ENCODE data around the gene DTX4. TPM values are rescaled to one million over a fixed set of nuclear protein-coding genes. Genes with fewer than 3 reads are reported as not detected.

Gene DTX4
- total RNA-seq, 1 experiment from 2014 or later, result 0.21 TPM

DNA sequence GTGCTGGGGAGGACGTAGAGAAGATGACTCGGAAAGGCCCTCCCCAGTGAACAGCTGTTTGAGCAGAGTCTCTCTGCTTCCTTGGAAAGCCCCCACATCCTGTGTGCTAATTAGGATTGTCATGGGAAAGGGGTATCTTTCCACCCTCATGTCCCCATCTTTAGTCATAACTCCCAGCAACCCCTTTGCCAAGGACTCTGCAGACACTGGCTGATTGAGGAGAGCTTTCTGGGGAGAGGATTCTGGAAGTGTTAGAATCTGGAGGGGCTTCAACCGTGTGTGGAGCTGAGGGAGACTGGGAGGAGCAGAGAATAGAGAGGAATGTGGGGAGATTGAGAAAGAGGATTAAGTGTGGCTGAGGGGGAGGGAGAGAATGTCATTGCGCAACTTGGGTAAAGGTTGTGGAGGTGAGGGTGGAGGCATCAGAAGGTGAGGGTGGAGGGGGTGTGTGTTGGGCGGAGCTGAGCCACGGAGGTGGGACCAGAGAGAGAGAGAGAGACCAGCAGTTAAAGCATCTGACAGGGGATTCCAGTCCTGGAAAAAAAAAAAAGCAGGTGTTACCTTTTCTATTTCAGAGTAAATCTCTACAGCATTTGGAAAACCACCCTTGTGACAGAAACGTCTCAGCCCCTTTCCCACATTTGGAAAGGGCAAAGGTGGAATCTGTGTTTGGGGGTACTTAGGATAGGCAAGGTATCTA lies 2.2 kb downstream of the DTX4 start:
- CTCF ChIA-PET, result interaction anchor here (1.1 kb wide), 1 partner anchor 17 kb away, joined by 3 read pairs; no protein-coding TSS in a partner anchor
- DNase-seq (ENCODE audit: low read depth, low spot score) (no peak), ATAC-seq (no peak)
- POLR2A ChIA-PET, result no interaction called here
- Histone ChIP-seq H3K4me3 (ENCODE audit: low read depth in 2 of 2, low read length in 2 of 2) (no peak overlapping the region), H3K27me3 (ENCODE audit: control insufficient read depth, insufficient read depth, low read length) (peaks cover 12% of the 10 kb centered on the region), H3K36me3 (ENCODE audit: control insufficient read depth, insufficient read depth, low read length) (no peaks in the 10 kb centered on the region), H3K9me3 (ENCODE audit: control insufficient read depth, insufficient read depth, low read depth, low read length) (no peaks in the 10 kb centered on the region), H3K27ac (ENCODE audit: low read length) (no peak overlapping the region), H3K4me1 (ENCODE audit: control insufficient read depth, insufficient read depth, low read length) (peaks cover 7% of the 10 kb centered on the region)
- BruUV-seq (replicated peaks), result no TSS peak
- no peak for TF ChIP-seq TCF7L2 (IDR thresholded peaks at IDR 0.05; ENCODE audit: low read depth, low read length)
- no peak for TF ChIP-seq POLR2AphosphoS5 (IDR thresholded peaks at IDR 0.05; ENCODE audit: low read depth, low read length)
- no peak for TF ChIP-seq SIN3A (IDR thresholded peaks at IDR 0.05; ENCODE audit: borderline replicate concordance, insufficient read depth, low read depth, low read length)
- TF ChIP-seq, protein P1, sequence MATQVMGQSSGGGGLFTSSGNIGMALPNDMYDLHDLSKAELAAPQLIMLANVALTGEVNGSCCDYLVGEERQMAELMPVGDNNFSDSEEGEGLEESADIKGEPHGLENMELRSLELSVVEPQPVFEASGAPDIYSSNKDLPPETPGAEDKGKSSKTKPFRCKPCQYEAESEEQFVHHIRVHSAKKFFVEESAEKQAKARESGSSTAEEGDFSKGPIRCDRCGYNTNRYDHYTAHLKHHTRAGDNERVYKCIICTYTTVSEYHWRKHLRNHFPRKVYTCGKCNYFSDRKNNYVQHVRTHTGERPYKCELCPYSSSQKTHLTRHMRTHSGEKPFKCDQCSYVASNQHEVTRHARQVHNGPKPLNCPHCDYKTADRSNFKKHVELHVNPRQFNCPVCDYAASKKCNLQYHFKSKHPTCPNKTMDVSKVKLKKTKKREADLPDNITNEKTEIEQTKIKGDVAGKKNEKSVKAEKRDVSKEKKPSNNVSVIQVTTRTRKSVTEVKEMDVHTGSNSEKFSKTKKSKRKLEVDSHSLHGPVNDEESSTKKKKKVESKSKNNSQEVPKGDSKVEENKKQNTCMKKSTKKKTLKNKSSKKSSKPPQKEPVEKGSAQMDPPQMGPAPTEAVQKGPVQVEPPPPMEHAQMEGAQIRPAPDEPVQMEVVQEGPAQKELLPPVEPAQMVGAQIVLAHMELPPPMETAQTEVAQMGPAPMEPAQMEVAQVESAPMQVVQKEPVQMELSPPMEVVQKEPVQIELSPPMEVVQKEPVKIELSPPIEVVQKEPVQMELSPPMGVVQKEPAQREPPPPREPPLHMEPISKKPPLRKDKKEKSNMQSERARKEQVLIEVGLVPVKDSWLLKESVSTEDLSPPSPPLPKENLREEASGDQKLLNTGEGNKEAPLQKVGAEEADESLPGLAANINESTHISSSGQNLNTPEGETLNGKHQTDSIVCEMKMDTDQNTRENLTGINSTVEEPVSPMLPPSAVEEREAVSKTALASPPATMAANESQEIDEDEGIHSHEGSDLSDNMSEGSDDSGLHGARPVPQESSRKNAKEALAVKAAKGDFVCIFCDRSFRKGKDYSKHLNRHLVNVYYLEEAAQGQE (IDR thresholded peaks at IDR 0.05; ENCODE audit: insufficient read depth in 1 of 2, low read depth in 2 of 2, low read length in 1 of 2), result no peak
- TF ChIP-seq, protein P2, sequence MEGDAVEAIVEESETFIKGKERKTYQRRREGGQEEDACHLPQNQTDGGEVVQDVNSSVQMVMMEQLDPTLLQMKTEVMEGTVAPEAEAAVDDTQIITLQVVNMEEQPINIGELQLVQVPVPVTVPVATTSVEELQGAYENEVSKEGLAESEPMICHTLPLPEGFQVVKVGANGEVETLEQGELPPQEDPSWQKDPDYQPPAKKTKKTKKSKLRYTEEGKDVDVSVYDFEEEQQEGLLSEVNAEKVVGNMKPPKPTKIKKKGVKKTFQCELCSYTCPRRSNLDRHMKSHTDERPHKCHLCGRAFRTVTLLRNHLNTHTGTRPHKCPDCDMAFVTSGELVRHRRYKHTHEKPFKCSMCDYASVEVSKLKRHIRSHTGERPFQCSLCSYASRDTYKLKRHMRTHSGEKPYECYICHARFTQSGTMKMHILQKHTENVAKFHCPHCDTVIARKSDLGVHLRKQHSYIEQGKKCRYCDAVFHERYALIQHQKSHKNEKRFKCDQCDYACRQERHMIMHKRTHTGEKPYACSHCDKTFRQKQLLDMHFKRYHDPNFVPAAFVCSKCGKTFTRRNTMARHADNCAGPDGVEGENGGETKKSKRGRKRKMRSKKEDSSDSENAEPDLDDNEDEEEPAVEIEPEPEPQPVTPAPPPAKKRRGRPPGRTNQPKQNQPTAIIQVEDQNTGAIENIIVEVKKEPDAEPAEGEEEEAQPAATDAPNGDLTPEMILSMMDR (IDR thresholded peaks at IDR 0.05), result no peak
- intact Hi-C loops (cut with micrococcal nuclease; ENCODE audit: unreplicated experiment) (no loop called here), in situ Hi-C loops (cut with HindIII; ENCODE audit: low pct_unique_long_range_greater_than_20kb, low sequenced_read_pairs) (no loop called here)

DNA sequence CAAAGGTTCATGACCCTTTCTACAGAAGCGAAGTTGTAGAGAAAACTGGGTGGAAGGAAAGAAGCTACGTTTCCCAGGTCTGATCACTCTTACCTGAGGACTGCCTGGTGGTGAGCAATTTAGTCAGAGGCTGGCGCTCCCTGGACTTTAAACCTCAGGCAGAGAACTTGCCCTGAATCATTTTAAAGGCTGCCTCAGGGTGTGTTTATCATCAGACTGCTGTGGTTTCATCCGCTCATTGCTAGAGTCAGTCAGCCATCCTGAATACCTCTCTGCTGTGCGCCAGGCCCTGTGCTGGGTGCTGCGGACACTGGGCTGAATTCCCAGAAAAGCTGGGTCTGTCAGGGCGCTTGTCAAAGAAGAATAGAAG lies 2.7 kb downstream of the DTX4 start:
- intact Hi-C loops (cut with micrococcal nuclease; ENCODE audit: unreplicated experiment), result no loop called here
- H3K27ac ChIP-seq (ENCODE audit: low read length), result no peak overlapping the region
- ChIA-PET POLR2A (no interaction called here), CTCF (interaction anchor here (1.1 kb wide), 1 partner anchor 16 kb away, joined by 3 read pairs; no protein-coding TSS in a partner anchor)
- no peak for DNase-seq (ENCODE audit: low read depth, low spot score)
- in situ Hi-C loops (cut with HindIII; ENCODE audit: low pct_unique_long_range_greater_than_20kb, low sequenced_read_pairs), result no loop called here
- peaks cover 12% of the 10 kb centered on the region for H3K27me3 ChIP-seq (ENCODE audit: control insufficient read depth, insufficient read depth, low read length)
- BruUV-seq (replicated peaks), result no TSS peak
- H3K36me3 ChIP-seq (ENCODE audit: control insufficient read depth, insufficient read depth, low read length), result no peaks in the 10 kb centered on the region
- no peak for TF ChIP-seq SIN3A (IDR thresholded peaks at IDR 0.05; ENCODE audit: borderline replicate concordance, insufficient read depth, low read depth, low read length)
- TF ChIP-seq, protein P1 (IDR thresholded peaks at IDR 0.05; ENCODE audit: insufficient read depth in 1 of 2, low read depth in 2 of 2, low read length in 1 of 2), result no peak
- TF ChIP-seq, protein P2 (IDR thresholded peaks at IDR 0.05), result no peak
- TF ChIP-seq TCF7L2 (IDR thresholded peaks at IDR 0.05; ENCODE audit: low read depth, low read length), result no peak
- no peak for TF ChIP-seq POLR2AphosphoS5 (IDR thresholded peaks at IDR 0.05; ENCODE audit: low read depth, low read length)
- H3K4me1 ChIP-seq (ENCODE audit: control insufficient read depth, insufficient read depth, low read length), result peaks cover 7% of the 10 kb centered on the region
- H3K9me3 ChIP-seq (ENCODE audit: control insufficient read depth, insufficient read depth, low read depth, low read length), result no peaks in the 10 kb centered on the region
- no peak for ATAC-seq
- no peak overlapping the region for H3K4me3 ChIP-seq (ENCODE audit: low read depth in 2 of 2, low read length in 2 of 2)
